RWPE1 (cell line): ENCODE measurements around the gene C3orf38.
"Not testable (repeated sequence)": the region's sequence is repeated elsewhere in the genome, so short reads cannot be mapped to it uniquely, and the experiment has no call there.

Source experiments
- CTCF ChIA-PET: fragments of 350-600 bp; sonication (Branson Sonifier 250); formaldehyde crosslinking; extraction: SDS; loops from one replicate; lab custom pipeline; 2021; lab: Yijun Ruan, JAX
- POLR2A ChIA-PET: fragments of 400-600 bp; formaldehyde crosslinking; extraction: SDS; loops from one replicate; lab custom pipeline; 2020; ENCODE audit warnings: antibody characterized with exemption; ENCODE audit not compliant: low non-redundant PET; lab: Yijun Ruan, JAX
- DNase-seq: peaks from one replicate; pipeline ENCODE4 v3.0.0; 2012; ENCODE audit warnings: low spot score
- H3K27ac ChIP-seq: fragments of 450-650 bp; 2 replicates; pipeline ENCODE4 v1.5.1; 2017
- CTCF ChIP-seq: fragments of 450-650 bp; conservative IDR thresholded peaks from 2 replicates; pipeline ENCODE4 v1.5.1; 2017; ENCODE audit warnings: low read depth, mild to moderate bottlenecking

C3orf38 gene

DNA sequence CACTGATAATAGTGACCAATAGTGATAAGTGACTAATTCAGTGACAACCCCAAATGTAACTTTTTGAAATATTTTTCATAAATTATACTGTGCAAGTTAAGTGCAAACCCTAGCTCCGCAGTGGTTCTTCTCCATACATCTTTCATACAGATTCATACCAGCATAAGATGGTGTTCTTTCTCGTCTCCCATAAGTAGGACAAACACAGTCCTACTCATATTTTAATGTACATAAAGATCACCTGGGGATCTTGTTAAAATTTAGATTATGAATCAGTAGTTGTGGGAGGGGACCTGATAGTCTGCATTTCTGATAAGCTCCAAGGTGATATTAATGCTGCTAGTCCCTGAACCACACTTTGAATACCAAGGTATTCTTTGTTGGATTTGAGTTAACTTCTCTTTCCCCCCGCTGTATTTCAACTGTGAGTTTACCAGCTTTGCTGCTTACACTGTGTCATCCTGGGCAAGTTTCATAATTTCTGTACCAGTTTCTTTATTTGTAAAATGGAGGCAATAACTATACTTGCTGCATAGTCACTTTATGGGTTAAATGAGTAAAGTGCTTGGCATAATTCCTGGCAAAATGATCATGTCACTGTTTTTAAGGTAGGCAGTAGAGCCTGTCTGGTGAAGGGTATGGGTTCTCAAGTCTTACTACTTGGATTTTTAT, 34.7 kb upstream of the C3orf38 start:
- DNase-seq, result no peak
- ChIA-PET CTCF (no interaction called here), POLR2A (no interaction called here)
- no peak for TF ChIP-seq CTCF
- no peak overlapping the region for H3K27ac ChIP-seq

GRCh38 chr3:88117683-88118082, 32.1 kb upstream of the C3orf38 start:
- no peak for DNase-seq
- H3K27ac ChIP-seq, result no peak overlapping the region
- POLR2A ChIA-PET, result no interaction called here
- TF ChIP-seq CTCF, result no peak
- CTCF ChIA-PET, result no interaction called here

DNA sequence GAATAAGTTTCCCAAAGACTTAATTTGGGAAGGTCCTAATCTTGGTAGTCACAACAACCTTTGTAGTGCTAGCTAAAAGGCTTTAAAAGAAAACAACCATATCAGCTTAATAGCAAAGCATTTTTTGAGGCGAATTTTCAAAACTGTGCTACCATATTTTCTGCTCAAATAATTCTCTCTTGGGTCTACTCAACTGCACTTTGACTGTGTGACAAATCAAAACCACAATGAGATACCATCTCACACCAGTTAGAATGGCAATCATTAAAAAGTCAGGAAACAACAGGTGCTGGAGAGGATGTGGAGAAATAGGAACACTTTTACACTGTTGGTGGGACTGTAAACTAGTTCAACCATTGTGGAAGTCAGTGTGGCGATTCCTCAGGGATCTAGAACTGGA, 31.2 kb upstream of the C3orf38 start:
- CTCF ChIA-PET, result interaction anchor here (0.6 kb wide), 1 partner anchor 82 kb away, joined by 5 read pairs; no protein-coding TSS in a partner anchor
- DNase-seq, H3K27ac ChIP-seq, POLR2A ChIA-PET: not testable (repeated sequence)

GRCh38 chr3:88123526-88123925, 26.2 kb upstream of the C3orf38 start:
- POLR2A ChIA-PET, result no interaction called here
- TF ChIP-seq CTCF, result no peak
- no peak overlapping the region for H3K27ac ChIP-seq
- no peak for DNase-seq
- CTCF ChIA-PET, result interaction anchor here (1.0 kb wide), 1 partner anchor 11 kb away, joined by 3 read pairs; no protein-coding TSS in a partner anchor

DNA sequence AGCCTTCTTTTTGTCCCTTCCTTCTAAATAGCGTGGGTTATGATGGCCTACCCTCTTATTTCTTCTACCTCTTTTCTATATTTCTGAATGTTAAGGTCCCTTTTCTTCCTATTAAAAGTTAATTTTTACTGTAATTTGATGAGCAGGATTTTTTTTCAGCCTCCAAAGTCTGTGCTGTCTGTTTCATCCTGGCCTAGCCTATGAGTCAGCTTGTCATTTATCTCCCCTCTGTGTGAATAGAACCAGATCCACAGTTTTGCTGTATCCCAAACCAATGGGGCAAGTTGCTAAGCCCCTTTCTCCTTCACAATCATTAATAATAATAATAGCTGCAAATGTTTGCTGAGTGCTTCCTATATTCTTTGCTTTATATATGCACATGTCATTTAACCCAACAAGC, 18.1 kb upstream of the C3orf38 start:
- POLR2A ChIA-PET, result no interaction called here
- no peak overlapping the region for H3K27ac ChIP-seq
- no peak for TF ChIP-seq CTCF
- CTCF ChIA-PET, result interaction anchor here (0.7 kb wide), 2 partner anchors 17 to 833 kb away, joined by 5 to 8 read pairs; no protein-coding TSS in a partner anchor
- no peak for DNase-seq

- no peak overlapping the region for H3K27ac ChIP-seq
- DNase-seq, result no peak
- POLR2A ChIA-PET, result no interaction called here
- TF ChIP-seq CTCF, result no peak
- CTCF ChIA-PET, result no interaction called here
Observed at GRCh38 chr3:88132894-88133293, 16.9 kb upstream of the C3orf38 start.

DNA sequence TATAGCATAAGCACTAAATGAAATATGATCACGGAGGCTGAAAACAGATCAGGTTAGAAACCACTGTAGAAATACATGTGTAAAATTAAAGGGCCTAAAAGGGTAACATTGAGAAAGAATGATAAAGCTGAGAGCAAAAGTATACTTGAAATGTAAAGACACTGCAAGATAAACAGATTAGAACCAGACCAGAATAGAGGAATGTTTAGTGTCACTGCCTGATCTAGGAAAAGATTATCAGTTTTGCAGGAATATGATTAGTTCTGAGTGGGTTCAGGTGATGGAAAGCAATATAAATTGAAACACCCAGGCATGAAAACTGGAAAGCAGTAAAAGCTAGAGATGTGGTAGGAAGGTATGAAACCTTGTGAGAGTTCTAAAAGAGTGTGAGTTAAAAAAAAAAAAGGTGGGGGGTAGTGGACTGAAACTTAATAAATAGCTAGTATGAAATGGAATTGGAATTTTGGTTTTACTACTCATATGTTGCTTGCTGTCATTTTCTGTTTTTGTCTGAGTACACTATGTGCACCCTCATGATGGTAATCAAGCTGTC, 16.0 kb upstream of the C3orf38 start:
- CTCF ChIA-PET, result no interaction called here
- POLR2A ChIA-PET, result no interaction called here
- no peak for DNase-seq
- no peak overlapping the region for H3K27ac ChIP-seq
- no peak for TF ChIP-seq CTCF
